GM18511 (cell line): ENCODE results near the gene MRM2.

ENCODE experiments used
- ATAC-seq: cut with Tn5 transposase; IDR thresholded peaks from one replicate; pipeline ENCODE4 v1.9.1; 2021; ENCODE audit warnings: mild to moderate bottlenecking, moderate library complexity; ENCODE audit not compliant: unreplicated experiment

Gene MRM2

DNA sequence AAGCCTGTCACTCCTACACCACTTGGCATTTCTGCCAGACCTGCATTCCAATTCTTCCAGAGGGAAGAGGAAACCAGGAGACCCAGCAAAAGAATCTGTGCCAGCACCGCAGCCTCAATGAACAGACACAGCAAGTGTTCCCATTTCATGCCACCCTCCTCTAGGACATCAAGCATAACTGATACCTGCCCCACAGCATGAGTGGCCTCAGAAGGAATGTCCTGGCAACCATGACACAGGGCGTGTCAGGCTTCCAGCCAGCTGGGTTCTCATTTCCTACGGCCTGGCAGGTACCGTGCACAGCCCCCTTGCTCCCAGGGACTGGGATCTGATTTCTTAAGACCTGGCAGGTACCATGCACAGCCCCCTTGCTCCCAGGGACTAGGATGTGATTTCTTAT lies 17.1 kb downstream of the MRM2 start:
- no peak for ATAC-seq

DNA sequence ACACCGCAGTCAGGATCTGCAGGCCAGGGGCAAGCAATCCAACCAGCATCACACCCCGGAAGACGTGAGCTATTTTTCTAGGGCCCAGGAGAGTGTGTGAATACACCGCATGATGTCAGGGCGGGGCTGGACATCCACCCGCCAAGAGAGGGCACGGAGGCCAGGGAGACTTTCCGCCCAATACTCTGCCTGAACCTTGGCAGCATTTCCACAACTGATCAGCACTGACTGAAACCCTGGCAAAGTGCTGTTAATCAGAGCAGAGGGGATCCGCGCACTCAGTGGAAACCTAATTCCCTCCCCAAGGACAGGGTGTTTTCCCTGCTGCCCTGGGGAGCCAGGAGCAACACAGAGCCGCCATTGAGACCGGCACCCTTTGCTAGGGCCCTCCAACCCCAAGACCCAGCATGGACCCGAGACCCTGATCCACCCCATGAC lies 17.5 kb downstream of the MRM2 start:
- no peak for ATAC-seq

DNA sequence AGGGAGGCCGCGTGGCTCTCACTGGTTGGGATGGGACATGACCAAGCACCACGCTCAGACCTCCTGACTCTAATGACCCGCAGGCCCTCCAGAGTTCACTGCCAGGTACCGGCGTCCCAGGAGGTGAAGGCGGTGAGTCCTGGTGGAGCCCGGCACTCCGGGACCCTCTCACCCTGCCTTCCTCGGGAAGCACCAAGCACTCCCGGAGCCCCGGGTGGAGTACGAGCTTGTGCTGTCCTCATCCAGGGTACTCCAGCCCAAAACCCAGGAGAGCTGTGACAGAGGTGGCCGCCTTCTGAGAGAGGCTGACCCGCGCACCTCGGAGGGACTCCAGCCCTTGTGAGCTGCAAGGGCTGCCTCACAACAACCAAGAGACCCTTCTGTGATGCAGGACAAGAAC lies 18.7 kb downstream of the MRM2 start:
- ATAC-seq: no peak

DNA sequence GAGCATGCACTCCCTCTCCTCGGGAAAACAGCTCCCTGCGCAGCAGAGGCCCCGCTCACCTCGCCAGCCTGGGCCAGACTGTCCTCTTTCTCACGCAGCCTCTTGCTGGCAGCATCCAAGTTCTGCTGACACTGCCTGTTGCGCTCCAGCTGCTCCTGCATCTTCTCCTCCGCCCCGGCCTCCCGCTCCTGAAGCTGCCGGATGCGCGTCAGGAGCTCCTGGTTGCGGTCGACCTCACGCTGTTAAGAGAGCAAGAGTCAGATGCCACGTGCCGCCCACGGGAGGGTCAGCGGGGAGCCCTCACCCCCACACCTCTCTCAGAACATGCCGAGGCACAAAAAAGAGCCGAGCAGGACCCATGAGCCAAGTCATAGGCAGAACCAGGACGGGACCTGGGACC lies 19.5 kb downstream of the MRM2 start:
- ATAC-seq: no peak

DNA sequence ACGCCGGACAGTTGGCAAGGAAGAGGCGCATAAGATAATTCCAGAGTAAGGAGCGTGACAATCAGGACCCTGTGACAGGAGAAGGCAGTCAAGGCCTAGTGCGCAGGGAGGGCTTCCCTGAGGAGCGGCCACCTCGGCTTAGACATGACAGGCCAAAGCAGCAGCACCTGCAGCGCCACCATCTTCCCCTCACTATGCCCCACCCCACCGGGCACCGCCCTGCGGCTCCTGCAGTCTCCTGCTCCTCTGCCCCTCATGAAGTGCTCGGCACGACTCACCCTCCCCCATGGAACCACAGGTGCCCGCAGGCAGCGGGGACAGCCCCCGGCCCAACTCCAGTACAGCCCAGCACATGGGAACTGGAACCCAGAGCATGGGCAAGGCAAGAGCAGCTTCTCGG lies 21.1 kb downstream of the MRM2 start:
- ATAC-seq: no peak

DNA sequence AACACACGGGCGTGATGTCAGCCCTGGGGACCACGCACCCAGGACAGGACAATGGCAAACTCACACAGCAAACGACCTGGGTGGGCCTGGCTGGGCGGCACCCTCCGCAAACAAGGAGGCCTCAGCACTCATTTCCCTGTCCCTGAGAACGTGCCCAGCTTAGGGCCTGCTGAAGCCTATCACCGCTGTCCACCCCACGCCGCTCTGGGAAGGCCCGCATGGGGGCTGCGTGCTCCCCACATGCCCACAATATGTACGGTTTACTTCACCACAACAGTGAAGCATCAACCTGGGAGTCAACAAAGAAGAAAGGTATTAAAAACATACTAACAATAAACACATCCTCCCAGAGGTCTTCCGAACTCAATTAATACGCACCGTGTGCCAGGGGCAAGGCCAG lies 21.5 kb downstream of the MRM2 start:
- ATAC-seq: no peak

DNA sequence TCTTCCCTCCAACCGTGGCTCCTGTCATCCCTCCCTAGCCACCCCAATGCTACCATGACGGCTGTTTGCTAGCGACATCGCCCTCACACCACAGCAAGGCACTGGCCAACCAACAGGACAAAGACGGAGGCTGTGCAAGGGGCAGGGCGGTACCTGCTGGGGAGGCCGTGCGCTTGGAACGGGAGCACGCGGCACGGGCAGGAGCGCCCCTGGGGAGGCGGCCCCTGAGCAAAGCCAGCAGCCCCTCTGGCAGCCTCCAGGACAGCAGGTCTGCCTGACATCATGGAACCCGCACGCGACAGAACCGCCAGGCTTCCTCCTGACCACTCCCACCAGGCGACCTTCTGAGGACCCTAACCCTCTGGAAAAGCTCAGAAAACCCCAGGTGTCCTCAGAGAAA lies 22.0 kb downstream of the MRM2 start:
- ATAC-seq: no peak

DNA sequence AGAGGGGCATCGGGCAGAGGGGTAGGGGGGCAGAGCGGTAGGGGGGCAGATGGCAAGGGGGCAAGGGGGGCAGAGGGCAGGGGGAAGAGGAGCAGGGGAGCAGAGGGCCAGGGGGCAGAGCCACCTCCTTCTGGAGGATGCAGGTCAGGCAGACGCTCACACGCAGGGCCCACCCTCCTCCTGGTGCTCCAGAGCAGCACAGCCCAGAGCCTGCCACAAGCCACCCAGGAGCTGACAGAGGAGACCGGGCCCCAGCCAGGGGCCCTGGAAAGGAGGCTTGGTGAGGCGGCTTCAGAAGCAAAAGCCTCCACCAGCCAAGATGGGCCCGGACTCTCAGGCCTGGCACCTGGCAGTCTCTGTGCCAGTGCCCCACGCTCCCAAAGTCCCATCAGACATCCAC lies 22.4 kb downstream of the MRM2 start:
- no peak for ATAC-seq

DNA sequence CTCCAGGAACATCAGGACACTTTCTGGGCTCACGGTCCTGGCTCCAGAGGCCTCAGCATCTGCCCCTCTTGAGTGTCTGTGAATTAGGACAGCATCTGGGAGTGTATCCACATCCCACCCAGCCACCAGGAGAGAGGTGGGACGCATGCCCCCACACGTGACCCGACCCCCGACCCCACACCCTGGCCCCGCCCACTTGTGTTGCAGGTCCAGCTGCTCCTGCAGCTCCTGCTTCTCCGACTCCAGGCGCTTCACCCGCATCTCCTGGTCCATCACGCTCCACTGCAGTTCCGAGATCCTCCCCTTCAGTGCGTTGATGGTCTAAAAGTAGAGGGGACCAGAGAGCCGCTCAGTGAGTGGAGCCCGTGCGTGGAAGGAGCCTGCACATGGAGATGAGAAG lies 22.9 kb downstream of the MRM2 start:
- ATAC-seq: no peak

DNA sequence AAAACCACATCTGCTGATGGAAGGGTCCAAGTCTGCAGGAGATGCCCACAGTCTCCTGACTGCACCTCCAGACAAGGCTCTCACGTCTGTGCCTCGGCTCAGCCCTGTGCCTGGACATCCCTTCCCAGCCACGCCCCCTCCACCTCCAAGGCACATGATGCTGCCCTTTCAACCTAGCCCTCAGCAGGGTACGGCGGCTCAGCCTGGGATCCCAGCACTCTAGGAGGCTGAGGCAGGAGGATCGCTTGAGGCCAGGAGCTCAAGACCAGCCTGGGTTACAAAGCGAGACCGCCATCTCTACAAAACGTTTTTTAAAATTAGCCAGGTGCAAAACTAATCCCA lies 23.6 kb downstream of the MRM2 start:
- ATAC-seq: no peak

DNA sequence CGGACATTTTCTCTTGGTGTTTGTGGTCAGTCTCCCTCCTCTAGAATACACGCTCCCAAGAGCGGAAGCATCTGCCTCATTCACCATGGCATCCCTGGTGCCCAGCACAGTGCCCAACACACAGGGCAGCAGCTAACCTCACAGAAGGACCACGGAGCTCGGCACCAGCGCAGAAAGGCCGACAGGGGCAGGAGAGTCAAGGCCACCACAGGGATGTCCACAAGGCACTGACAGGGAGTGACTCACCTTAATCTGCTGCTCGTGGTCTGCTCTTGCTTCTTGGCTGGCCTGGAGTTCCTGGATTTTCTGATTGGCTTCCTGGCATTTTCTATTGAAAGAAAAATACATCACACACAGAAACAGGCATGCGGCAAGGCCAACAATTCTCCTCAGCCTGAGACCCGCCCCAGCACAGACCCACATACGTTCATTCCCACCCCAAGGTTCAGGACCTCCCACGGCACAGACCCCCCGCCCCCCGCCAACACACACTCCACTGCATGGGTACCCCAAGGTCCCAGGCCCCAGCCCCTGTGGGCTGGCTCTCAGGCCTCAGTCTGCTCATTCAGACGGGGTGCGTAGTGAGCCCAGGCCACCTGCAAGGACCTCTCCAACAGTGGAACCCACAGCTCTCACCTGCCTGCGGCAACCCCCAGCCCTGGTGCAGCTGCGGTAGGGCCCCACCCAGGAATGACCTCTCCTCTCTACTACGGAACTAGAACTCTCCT lies 24.1 kb downstream of the MRM2 start:
- no peak for ATAC-seq

DNA sequence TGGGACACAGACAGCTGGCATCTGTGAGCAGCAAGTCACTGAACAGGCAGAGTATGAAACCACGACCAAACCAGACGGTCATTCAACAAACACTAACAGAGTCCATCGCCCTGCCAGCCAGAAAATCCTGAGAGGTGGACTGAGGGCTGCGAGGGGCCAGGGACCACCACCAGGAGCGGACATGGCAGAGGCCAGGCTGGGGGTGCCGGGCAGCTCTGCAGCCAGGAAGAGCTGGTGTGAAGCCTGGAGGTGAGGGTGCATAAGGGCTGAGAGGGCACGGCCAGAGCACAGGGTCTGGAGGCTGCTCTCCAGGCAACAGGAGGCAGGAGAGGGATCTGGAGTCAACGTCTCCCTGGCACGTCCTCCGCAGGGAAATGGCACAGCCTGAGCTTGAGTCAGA lies 24.8 kb downstream of the MRM2 start:
- no peak for ATAC-seq

DNA sequence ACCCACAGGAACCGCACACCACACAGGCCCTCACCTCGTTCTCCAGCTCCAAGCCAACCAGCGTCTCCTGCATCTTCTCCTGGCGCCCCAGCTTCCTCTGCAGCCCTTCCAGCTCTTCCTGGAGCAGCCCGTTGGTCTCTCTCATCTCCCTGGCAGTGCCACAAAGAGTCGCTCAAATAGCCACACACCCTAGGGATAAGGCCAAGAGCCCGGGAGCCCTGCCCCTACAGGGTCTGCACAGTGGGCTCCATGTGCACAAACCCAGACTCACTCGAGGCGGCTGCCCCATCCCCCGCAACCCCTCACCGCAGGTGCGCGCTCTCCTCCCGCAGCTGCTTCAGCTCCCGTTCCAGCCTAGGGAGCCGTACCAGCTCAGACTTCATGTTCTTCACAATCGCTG lies 26.2 kb downstream of the MRM2 start:
- no peak for ATAC-seq

DNA sequence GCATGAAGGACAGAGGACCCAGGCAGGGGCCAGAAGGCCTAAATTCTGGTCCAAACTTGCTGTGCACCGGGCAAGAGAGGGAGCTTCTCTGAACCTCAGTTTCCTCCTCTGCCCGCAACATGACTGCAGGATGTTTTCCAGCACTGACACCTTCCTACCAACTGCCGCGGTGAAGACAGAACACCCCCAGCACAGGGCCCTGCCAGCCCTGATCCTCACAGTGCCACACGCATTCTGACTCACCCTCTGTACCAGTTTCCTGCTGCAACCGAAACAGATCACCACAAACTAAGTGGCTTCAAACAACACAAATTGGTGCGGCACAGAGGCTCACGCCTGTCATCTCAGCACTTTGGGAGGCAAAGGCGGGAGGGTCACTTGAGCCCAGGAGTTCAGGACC lies 27.4 kb downstream of the MRM2 start:
- no peak for ATAC-seq

DNA sequence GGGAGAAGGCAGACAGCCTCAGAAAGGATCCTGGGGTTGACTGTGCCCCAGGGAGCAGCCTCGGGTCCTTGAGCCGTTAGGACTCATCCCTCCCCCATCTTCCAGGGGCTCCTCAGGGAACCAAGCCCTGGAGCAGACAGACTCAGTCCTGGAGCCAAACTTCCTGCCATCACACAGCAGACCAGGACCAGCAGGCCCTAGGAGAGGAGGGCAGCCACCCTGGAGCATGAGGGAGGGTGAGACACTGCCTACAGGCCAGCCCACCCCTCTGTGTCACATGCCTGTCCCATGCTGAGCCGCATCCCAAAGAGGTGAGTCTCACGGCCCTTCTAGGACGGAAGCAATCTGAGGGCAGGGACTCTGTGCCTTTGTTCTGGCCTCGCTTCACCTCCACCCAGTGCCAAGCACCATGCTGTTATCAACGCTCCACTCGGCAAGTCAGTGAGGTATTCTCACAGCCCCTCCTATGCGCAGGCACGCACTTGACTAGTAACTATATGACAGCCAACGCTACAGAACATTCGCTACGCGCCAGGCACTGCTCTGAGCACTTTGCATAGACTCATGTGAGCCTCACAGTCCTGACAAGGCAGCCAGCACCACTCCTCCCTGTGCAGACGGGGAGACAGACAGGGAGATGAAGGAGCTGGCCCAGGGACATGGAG lies 28.3 kb downstream of the MRM2 start:
- ATAC-seq: no peak

DNA sequence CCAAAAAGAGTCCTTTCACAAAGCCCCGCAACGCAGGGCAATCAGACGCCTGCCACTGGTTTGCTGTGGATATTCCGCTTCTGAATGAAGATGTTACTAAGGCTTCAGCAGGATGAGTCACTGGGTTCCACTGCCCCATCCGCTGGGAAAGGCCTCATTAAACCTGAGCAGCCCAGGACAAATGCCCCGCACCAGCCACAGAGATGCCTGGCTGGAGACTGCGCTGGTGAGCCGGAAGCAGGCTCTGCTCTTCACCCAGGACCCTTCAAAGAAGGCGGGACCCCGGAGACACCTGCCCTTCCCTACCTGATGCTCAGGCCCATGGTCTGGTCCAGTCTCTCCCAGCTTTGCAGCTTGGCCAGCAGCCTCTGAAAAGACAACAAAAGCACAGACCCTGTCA lies 29.1 kb downstream of the MRM2 start:
- no peak for ATAC-seq

DNA sequence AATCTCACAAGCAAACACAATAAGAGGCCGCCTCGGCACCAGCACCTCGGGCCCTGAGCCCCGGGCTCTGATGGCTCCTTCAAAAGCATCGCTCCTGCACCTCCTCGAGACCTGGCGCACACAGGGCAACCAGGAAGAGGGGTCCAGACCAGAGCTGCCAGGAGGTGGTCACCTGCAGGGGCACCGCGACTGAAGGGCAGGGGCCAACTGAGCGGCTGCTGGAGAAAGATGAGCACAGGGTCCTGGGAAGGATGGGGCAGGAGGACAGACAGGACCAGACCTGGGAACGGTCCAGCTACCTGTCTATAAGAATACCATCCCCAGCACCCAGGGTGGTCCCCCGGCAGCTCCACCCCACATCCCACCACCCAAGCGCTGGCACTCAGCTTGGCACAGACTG lies 30.1 kb downstream of the MRM2 start:
- no peak for ATAC-seq

DNA sequence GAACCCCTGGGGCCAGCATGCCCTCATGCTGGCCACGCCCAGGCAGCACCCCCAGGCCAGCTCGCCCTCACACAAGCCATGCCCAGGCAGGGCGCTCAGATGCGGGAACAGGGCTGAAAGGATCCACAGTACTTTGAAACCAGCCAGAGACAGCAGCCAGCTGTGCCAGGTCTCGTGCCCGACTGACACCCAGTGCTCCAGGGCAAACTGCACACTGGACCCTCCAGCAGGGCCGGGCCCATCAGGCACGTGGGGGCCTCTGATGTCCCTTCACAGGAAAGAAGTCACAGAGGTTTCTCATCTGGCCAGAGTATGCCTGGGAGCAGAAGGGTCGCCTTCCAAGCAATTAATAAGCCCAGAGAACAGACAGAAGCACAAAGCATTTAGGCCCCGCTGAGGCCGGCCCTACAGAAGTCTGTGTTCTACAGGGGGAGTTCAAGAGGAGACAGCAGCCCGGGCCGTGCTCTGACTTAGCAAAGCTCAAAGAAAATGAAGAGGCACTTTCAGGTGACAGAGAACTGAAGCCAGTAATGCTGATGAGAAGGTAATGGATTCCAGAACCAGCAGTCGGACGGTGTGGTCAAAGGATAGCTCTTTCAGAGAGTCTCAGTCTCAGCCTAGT lies 30.6 kb downstream of the MRM2 start:
- no peak for ATAC-seq

DNA sequence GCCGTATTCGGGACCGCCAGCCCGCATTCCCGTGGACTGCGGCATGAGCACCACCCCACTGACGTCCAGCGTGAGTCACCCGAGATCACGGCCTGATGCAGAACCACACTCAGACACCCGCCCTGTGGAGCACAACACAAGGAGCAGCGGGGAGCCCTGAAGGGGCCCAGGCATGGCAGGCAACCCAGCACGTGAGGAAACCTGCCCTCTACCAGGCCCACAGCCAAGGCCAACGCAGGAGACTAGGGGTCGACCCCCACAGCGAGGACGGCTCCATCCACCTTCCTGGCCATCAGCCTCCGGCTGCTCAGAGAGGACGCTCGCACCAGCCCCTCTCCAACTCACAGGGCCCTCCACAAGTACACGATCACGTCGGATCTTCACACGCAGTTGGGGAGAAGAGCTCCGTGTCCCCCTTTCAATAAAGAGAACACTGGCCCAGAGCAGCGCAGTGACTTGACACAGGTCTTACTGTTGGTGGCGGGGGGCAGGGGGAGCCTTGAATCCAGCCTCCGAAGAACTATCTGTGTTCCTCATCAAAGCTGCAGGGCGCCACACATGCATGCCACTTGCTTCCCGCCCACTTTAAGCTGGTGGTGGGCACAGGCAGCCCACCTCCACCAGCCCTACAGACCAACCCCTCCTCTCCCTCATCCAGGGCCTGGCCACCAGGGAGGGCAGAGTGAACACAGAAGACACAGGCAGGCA lies 31.3 kb downstream of the MRM2 start:
- ATAC-seq: no peak

DNA sequence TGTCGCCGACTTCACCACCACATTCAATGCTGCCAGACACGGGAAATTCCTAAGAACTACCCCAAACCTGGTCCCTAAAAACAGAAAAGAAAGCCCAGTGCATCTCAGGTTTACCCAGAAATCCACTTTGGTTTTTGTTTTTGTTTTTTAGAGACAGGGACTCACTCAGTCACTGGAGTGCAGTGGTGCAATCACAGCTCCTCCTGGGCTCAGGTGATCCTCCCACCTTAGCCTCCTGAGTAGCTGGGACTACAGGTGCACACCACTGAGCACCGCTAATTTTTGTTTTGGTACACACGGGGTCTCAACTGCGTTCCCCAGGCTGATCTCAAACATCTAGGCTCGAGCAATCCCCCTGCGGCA lies 32.1 kb downstream of the MRM2 start:
- ATAC-seq: peak; percentile 20

DNA sequence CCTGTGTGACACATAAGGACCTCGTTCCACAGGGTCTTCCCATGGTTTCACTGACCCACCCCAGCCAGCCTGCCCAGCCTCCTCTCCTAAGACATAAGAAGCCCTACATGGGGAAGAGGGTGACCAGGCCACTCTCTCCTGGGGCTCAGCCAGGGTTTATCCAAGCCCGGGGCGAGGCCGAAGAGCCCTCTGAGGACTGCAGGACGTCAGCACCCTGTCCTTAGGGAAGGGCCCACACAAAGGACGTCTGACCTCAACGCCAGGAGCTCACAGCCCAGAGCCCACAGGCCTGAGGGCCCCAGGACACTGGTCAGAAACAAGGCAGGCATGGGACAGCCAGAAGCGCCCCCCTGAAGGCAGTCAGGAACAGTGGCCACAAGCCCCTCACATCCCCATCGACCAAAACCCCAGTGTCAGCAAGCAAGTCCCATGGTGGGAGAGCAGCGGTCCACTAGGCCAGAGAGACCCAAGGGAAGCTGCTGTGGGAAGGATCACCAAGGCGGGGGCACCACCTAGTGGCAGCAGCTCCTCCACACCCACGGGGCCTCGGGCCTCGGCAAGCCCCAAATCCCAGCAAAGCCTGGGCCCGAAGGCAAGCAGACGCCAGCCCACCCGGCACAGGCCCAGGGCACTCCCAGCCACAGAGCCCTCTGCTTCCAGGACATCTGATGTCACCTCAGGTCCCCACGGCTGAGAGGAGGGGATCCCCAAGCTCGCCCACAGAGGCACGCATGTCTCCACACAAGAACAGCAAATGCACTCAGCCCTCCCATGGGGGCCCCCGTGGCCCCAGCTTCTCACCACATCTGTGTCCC lies 32.7 kb downstream of the MRM2 start:
- peak; percentile 73 for ATAC-seq
